A673 (cell line): Measurements from ENCODE around the gene TOMM5. TPM values are rescaled to one million over a fixed set of nuclear protein-coding genes. Genes with fewer than 3 reads are reported as not detected.

Source experiments
- BruUV-seq: library from RNA; stranded (reverse); fragments of 400-500 nt; replicated peaks from 2 replicates; lab custom pipeline; 2021; lab: Mats Ljungman, UMichigan
- CTCF ChIA-PET: fragments of 300-600 bp; sonication (Branson Sonifier 250); formaldehyde crosslinking; loops from one replicate; lab custom pipeline; 2022; ENCODE audit warnings: antibody characterized with exemption; lab: Charles Lee
- POLR2A ChIA-PET: fragments of 300-600 bp; sonication (Branson Sonifier 250); formaldehyde crosslinking; loops from one replicate; lab custom pipeline; 2022; ENCODE audit warnings: antibody characterized with exemption; ENCODE audit not compliant: low non-redundant PET; lab: Charles Lee
- DNase-seq: peaks from one replicate; pipeline ENCODE4 v3.0.0-alpha.2; 2015; ENCODE audit warnings: low spot score
- H3K27ac ChIP-seq: fragments of 200-600 bp; sonication (generic); 2 replicates; pipeline ENCODE4 v1.5.1; 2016; ENCODE audit warnings: mixed run types, low read depth, mild to moderate bottlenecking, mixed read lengths, antibody characterized with exemption, low read length; ENCODE audit not compliant: poor library complexity, severe bottlenecking
- H3K27me3 ChIP-seq: fragments of 200-600 bp; sonication (generic); replicated peaks from 2 replicates; pipeline ENCODE4 v1.6.1; 2017; ENCODE audit warnings: mixed run types, low read depth, mild to moderate bottlenecking, mixed read lengths, antibody characterized with exemption, low read length; ENCODE audit not compliant: insufficient read depth, poor library complexity
- H3K36me3 ChIP-seq: fragments of 200-600 bp; sonication (generic); 2 replicates; pipeline ENCODE4 v1.6.1; 2016; ENCODE audit warnings: mixed run types, mild to moderate bottlenecking, mixed read lengths, antibody characterized with exemption, low read length; ENCODE audit not compliant: insufficient read depth, poor library complexity, severe bottlenecking
- H3K4me1 ChIP-seq: fragments of 200-600 bp; sonication (generic); 2 replicates; pipeline ENCODE4 v1.6.1; 2017; ENCODE audit warnings: mixed run types, mild to moderate bottlenecking, mixed read lengths, antibody characterized with exemption, low read length; ENCODE audit not compliant: insufficient read depth, poor library complexity, severe bottlenecking
- H3K4me3 ChIP-seq: fragments of 200-600 bp; sonication (generic); 2 replicates; pipeline ENCODE4 v1.5.1; 2016; ENCODE audit warnings: low read depth, mixed run types, mild to moderate bottlenecking, mixed read lengths, low read length; ENCODE audit not compliant: poor library complexity, severe bottlenecking
- H3K9me3 ChIP-seq: fragments of 200-600 bp; sonication (generic); 2 replicates; pipeline ENCODE4 v1.6.1; 2016; ENCODE audit warnings: mixed run types, low read depth, mild to moderate bottlenecking, mixed read lengths, antibody characterized with exemption, low read length; ENCODE audit not compliant: poor library complexity, severe bottlenecking
- CTCF ChIP-seq: fragments of 300-800, 200-600 bp; sonication (generic); conservative IDR thresholded peaks from 2 replicates; pipeline ENCODE4 v1.5.1; 2017; ENCODE audit warnings: low read depth, mild to moderate bottlenecking, antibody characterized with exemption, low read length, moderate library complexity, mixed read lengths
- EZH2 ChIP-seq: fragments of 200-600 bp; sonication (generic); IDR thresholded peaks from 2 replicates; pipeline ENCODE4 v1.6.1; 2017; ENCODE audit warnings: borderline replicate concordance, low read depth, mild to moderate bottlenecking, mixed read lengths, antibody characterized with exemption, low read length; ENCODE audit not compliant: poor library complexity, severe bottlenecking
- intact Hi-C: fragments of 100-400 bp; cut with micrococcal nuclease; formaldehyde crosslinking; loops from one replicate; pipeline ENCODE4 v1.10.0; 2022; ENCODE audit not compliant: unreplicated experiment
- total RNA-seq: library from RNA; stranded (reverse); gene quantifications from 2 replicates; pipeline ENCODE4 v1.2.3, GENCODE V29; 2021

TOMM5 gene
- total RNA-seq, 1 experiment from 2014 or later = 247 TPM

DNA sequence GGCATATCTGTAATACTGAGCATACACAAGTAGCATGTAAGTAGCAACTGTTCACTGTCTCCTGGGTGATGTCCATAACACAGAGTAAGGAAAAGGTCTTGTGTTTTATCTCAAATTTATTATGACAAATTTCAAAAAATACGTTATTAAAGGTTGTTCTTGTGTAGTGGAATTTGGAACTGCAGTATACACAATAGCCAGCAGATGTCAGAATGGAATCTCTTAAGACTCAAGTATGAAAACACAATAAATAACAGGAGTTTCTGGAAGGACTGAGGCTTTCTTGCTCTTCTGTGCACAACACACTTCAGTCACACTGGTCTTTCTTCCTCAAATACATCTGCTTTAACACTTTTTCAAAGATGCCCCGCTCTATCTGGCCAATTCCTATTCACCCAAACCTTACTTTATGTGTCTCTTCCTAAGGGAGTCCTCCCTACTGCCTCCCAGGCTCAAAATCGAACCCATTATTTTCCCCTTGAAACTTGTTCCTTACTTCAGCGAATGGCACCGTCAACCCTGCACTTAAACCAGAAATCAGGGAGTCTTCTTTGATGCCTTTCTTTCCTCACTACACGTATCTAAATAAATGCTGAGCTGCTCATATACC, 9.7 kb downstream of the TOMM5 start:
- peak; percentile 73 for DNase-seq
- H3K36me3 ChIP-seq = peaks cover 70% of the 10 kb centered on the region
- POLR2A ChIA-PET = no interaction called here
- BruUV-seq = no TSS peak
- no peaks in the 10 kb centered on the region for H3K4me1 ChIP-seq
- H3K4me3 ChIP-seq = no peak overlapping the region
- no peaks in the 10 kb centered on the region for H3K9me3 ChIP-seq
- CTCF ChIA-PET = no interaction called here
- H3K27ac ChIP-seq = no peak overlapping the region
- intact Hi-C loops = loop anchor here (10.0 kb wide), 1 partner anchor 98 kb away; the partner anchor contains the start of gene POLR1E
- H3K27me3 ChIP-seq = no peaks in the 10 kb centered on the region
- TF ChIP-seq CTCF = peak; percentile 73
- no peak for TF ChIP-seq EZH2

DNA sequence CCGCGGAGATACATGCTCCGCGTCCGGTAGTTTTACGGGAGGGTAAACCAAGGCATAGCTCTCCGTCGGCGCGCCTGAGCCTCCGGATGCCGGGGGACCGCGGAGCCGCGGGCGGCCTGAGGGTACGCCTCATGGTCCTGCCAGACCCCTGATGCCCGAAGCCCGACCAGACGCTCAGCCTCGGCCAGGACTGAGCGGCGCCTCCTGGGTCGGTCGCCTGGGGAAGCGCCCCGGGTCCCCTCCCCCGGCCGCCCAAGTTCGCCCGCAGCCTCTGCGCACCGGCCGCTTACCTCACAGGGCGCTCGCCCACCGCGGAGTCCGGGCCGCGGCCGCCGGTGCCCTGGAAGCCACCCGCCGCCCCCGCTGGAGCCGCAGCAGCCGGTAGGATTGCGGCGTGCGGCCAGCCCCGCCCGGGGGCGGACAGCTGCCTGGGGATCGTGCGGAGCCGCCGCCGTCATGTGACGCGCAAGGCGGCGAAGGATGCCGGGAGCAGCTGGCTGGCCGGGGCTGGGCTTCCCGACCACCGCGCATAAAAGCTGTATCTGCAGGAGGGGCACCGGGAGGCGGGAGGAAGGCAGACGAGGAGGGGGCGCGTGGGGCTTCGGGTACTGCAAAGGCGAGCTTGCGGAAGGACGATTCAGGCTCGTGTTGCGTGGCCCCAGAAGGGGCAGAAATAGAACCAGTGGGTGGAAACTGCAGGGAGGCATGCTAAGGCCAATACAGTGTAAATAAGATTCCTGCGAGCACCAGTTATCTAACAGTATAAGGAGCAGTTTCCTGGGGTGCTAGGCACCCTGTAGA, 16.3 kb downstream of the TOMM5 start, which contains the start of gene FBXO10:
Gene FBXO10 (minus strand): TSS at position 460 of the 801 bp plus-strand sequence. CDS start 34,612 bp downstream, outside the sequence.
- intact Hi-C loops = no loop called here
- peak within 1 kb of the TSS; percentile 81 for H3K4me3 ChIP-seq

More for the DNA sequence above, 16.3 kb downstream of the TOMM5 start, which contains the start of gene FBXO10:
- DNase-seq = peak; percentile 71
- Histone ChIP-seq H3K27ac (peak within 1 kb of the TSS; percentile 87), H3K4me1 (peaks cover 19% of the 10 kb centered on the region), H3K9me3 (no peaks in the 10 kb centered on the region), H3K36me3 (peaks cover 6% of the 10 kb centered on the region), H3K27me3 (no peaks in the 10 kb centered on the region)
- TF ChIP-seq CTCF = no peak
- TF ChIP-seq EZH2 = no peak
- ChIA-PET POLR2A (interaction anchor here (0.5 to 0.6 kb wide), 2 partner anchors 9 to 50 kb away, joined by 4 to 7 read pairs; no protein-coding TSS in a partner anchor), CTCF (interaction anchor here (0.6 kb wide), 1 partner anchor 17 kb away, joined by 3 read pairs; no protein-coding TSS in a partner anchor)
- no TSS peak for BruUV-seq
